Karpas-422 (cell line): ENCODE data around the gene COMMD1. TPM values are rescaled to one million over a fixed set of nuclear protein-coding genes. Genes with fewer than 3 reads are reported as not detected.

Source experiments
- DNase-seq: peaks from one replicate; pipeline ENCODE4 v3.0.0-alpha.2; 2015
- H2AFZ ChIP-seq: fragments of 200-600 bp; sonication (generic); 2 replicates; pipeline ENCODE4 v1.6.1; 2014; ENCODE audit warnings: antibody characterized with exemption, low read length, mixed read lengths
- H3K27ac ChIP-seq: fragments of 200-600 bp; sonication (generic); 2 replicates; pipeline ENCODE4 v1.5.1; 2014; ENCODE audit warnings: mild to moderate bottlenecking, low read length, moderate library complexity
- H3K27me3 ChIP-seq: fragments of 200-600 bp; sonication (generic); 2 replicates; pipeline ENCODE4 v1.6.1; 2014; ENCODE audit warnings: low read length, mixed read lengths
- H3K36me3 ChIP-seq: fragments of 200-600 bp; sonication (generic); 2 replicates; pipeline ENCODE4 v1.6.1; 2014; ENCODE audit warnings: low read length, mixed read lengths; ENCODE audit not compliant: insufficient read depth
- H3K4me1 ChIP-seq: fragments of 200-600 bp; sonication (generic); 2 replicates; pipeline ENCODE4 v1.6.1; 2014; ENCODE audit warnings: mild to moderate bottlenecking, low read length, mixed read lengths
- H3K4me2 ChIP-seq: fragments of 200-600 bp; sonication (generic); 2 replicates; pipeline ENCODE4 v1.6.1; 2014; ENCODE audit warnings: low read length, low read depth, mild to moderate bottlenecking; ENCODE audit not compliant: poor library complexity, severe bottlenecking
- H3K4me3 ChIP-seq: fragments of 200-600 bp; sonication (generic); 2 replicates; pipeline ENCODE4 v1.5.1; 2014; ENCODE audit warnings: mild to moderate bottlenecking, antibody characterized with exemption, low read length, mixed read lengths
- H3K79me2 ChIP-seq: fragments of 200-600 bp; sonication (generic); 2 replicates; pipeline ENCODE4 v1.6.1; 2014; ENCODE audit warnings: mild to moderate bottlenecking, low read length, mixed read lengths
- H3K9ac ChIP-seq: fragments of 200-600 bp; sonication (generic); 2 replicates; pipeline ENCODE4 v1.6.0; 2014; ENCODE audit warnings: low read length
- H3K9me2 ChIP-seq: fragments of 200-600 bp; sonication (generic), shearing (Covaris generic); replicated peaks from 2 replicates; pipeline ENCODE4 v1.6.0; 2014; ENCODE audit warnings: mild to moderate bottlenecking, low read length, moderate library complexity; ENCODE audit not compliant: insufficient read depth
- H3K9me3 ChIP-seq: fragments of 300-700, 200-600 bp; sonication (generic); 2 replicates; pipeline ENCODE4 v1.6.1; 2014; ENCODE audit warnings: low read length, mixed read lengths
- H4K20me1 ChIP-seq: fragments of 200-600 bp; sonication (generic); 2 replicates; pipeline ENCODE4 v1.6.1; 2014; ENCODE audit warnings: mild to moderate bottlenecking, antibody characterized with exemption, low read length, low read depth; ENCODE audit not compliant: insufficient read depth
- total RNA-seq: library from RNA; depleted of rRNA; stranded (reverse); fragments of >200 nt; shearing (Covaris generic); gene quantifications from 2 replicates; pipeline ENCODE4 v1.2.3, GENCODE V29; 2014; ENCODE audit warnings: low replicate concordance

COMMD1 gene
- total RNA-seq, 1 experiment from 2014 or later = 33.3 TPM

GRCh38 chr2:62046141-62046540 is 140.7 kb downstream of the COMMD1 start:
- no peaks in the 10 kb centered on the region; the same call in 1 of the 2 replicates for H3K27me3 ChIP-seq
- no peaks in the 10 kb centered on the region for H3K4me1 ChIP-seq
- no peaks in the 10 kb centered on the region for H3K79me2 ChIP-seq
- H4K20me1 ChIP-seq = no peaks in the 10 kb centered on the region
- H3K9me2 ChIP-seq = no peaks in the 10 kb centered on the region
- peaks cover 3% of the 10 kb centered on the region; the same call in 1 of the 2 replicates for H3K36me3 ChIP-seq
- no peak for DNase-seq
- no peak overlapping the region for H3K9ac ChIP-seq
- no peak overlapping the region for H3K4me2 ChIP-seq
- no peak overlapping the region for H3K4me3 ChIP-seq
- no peak overlapping the region for H2AFZ ChIP-seq
- H3K27ac ChIP-seq = no peak overlapping the region
- H3K9me3 ChIP-seq = peaks cover 14% of the 10 kb centered on the region

- Histone ChIP-seq H4K20me1 (no peaks in the 10 kb centered on the region), H3K9me3 (no peaks in the 10 kb centered on the region), H3K27me3 (no peaks in the 10 kb centered on the region), H3K9ac (no peak overlapping the region), H2AFZ (no peak overlapping the region), H3K4me2 (no peak overlapping the region), H3K9me2 (no peaks in the 10 kb centered on the region), H3K4me1 (peaks cover 8% of the 10 kb centered on the region), H3K27ac (no peak overlapping the region), H3K36me3 (no peaks in the 10 kb centered on the region), H3K79me2 (no peaks in the 10 kb centered on the region), H3K4me3 (no peak overlapping the region)
- DNase-seq = no peak
These were observed 145.1 kb downstream of the COMMD1 start for GRCh38 chr2:62050456-62051045.

- no peak for DNase-seq
- no peaks in the 10 kb centered on the region for H3K36me3 ChIP-seq
- no peaks in the 10 kb centered on the region for H3K9me3 ChIP-seq
- H3K27me3 ChIP-seq = no peaks in the 10 kb centered on the region
- H3K9me2 ChIP-seq = no peaks in the 10 kb centered on the region
- no peaks in the 10 kb centered on the region for H3K79me2 ChIP-seq
- no peak overlapping the region for H3K27ac ChIP-seq
- H4K20me1 ChIP-seq = peaks cover 6% of the 10 kb centered on the region; the same call in 1 of the 2 replicates
- H2AFZ ChIP-seq = no peak overlapping the region
- no peak overlapping the region for H3K4me3 ChIP-seq
- H3K4me2 ChIP-seq = no peak overlapping the region
- H3K4me1 ChIP-seq = peaks cover 8% of the 10 kb centered on the region
- H3K9ac ChIP-seq = no peak overlapping the region
These were observed 148.7 kb downstream of the COMMD1 start for GRCh38 chr2:62054029-62054791.

GRCh38 chr2:62054916-62055450 is 149.5 kb downstream of the COMMD1 start:
- H2AFZ ChIP-seq = no peak overlapping the region
- H3K4me2 ChIP-seq = no peak overlapping the region
- no peak overlapping the region for H3K4me3 ChIP-seq
- no peak overlapping the region for H3K27ac ChIP-seq
- no peaks in the 10 kb centered on the region for H3K9me3 ChIP-seq
- no peaks in the 10 kb centered on the region for H3K36me3 ChIP-seq
- no peak overlapping the region for H3K9ac ChIP-seq
- peaks cover 6% of the 10 kb centered on the region; the same call in 1 of the 2 replicates for H4K20me1 ChIP-seq
- H3K9me2 ChIP-seq = no peaks in the 10 kb centered on the region
- peaks cover 8% of the 10 kb centered on the region for H3K4me1 ChIP-seq
- DNase-seq = no peak
- no peaks in the 10 kb centered on the region for H3K27me3 ChIP-seq
- H3K79me2 ChIP-seq = no peaks in the 10 kb centered on the region

- Histone ChIP-seq H3K4me3 (no peak overlapping the region), H3K4me2 (no peak overlapping the region), H2AFZ (no peak overlapping the region), H4K20me1 (peaks cover 6% of the 10 kb centered on the region; the same call in 1 of the 2 replicates), H3K27me3 (no peaks in the 10 kb centered on the region), H3K9ac (no peak overlapping the region), H3K4me1 (peaks cover 8% of the 10 kb centered on the region), H3K27ac (no peak overlapping the region), H3K9me3 (no peaks in the 10 kb centered on the region), H3K79me2 (no peaks in the 10 kb centered on the region), H3K36me3 (no peaks in the 10 kb centered on the region), H3K9me2 (no peaks in the 10 kb centered on the region)
- DNase-seq = no peak
These were observed 150.4 kb downstream of the COMMD1 start for GRCh38 chr2:62055724-62056336.

- Histone ChIP-seq H4K20me1 (peaks cover 6% of the 10 kb centered on the region; the same call in 1 of the 2 replicates), H3K27ac (no peak overlapping the region), H3K9ac (no peak overlapping the region), H3K36me3 (no peaks in the 10 kb centered on the region), H3K9me3 (no peaks in the 10 kb centered on the region), H3K4me1 (peaks cover 8% of the 10 kb centered on the region), H3K79me2 (no peaks in the 10 kb centered on the region), H3K27me3 (no peaks in the 10 kb centered on the region), H3K9me2 (no peaks in the 10 kb centered on the region), H3K4me2 (no peak overlapping the region), H2AFZ (no peak overlapping the region), H3K4me3 (no peak overlapping the region)
- no peak for DNase-seq
These were observed 150.9 kb downstream of the COMMD1 start for GRCh38 chr2:62056341-62056740.

- H3K27ac ChIP-seq = no peak overlapping the region
- no peak overlapping the region for H2AFZ ChIP-seq
- H3K9me3 ChIP-seq = no peaks in the 10 kb centered on the region
- 0 out of 2 replicates have a peak, but pooled peaks cover 4% of the 10 kb centered on the region for H4K20me1 ChIP-seq
- H3K27me3 ChIP-seq = no peaks in the 10 kb centered on the region
- H3K9ac ChIP-seq = no peak overlapping the region
- H3K4me3 ChIP-seq = no peak overlapping the region
- H3K4me1 ChIP-seq = no peaks in the 10 kb centered on the region
- no peaks in the 10 kb centered on the region for H3K36me3 ChIP-seq
- no peaks in the 10 kb centered on the region for H3K9me2 ChIP-seq
- no peaks in the 10 kb centered on the region for H3K79me2 ChIP-seq
- no peak for DNase-seq
- H3K4me2 ChIP-seq = no peak overlapping the region
These were observed 159.8 kb downstream of the COMMD1 start for GRCh38 chr2:62065243-62065642.

- Histone ChIP-seq H3K4me2 (no peak overlapping the region), H3K9ac (no peak overlapping the region), H4K20me1 (0 out of 2 replicates have a peak, but pooled peaks cover 7% of the 10 kb centered on the region), H3K27me3 (no peaks in the 10 kb centered on the region), H3K9me3 (no peaks in the 10 kb centered on the region), H3K4me1 (no peaks in the 10 kb centered on the region), H3K79me2 (no peaks in the 10 kb centered on the region), H3K9me2 (no peaks in the 10 kb centered on the region), H3K36me3 (no peaks in the 10 kb centered on the region), H3K4me3 (no peak overlapping the region), H3K27ac (no peak overlapping the region), H2AFZ (no peak overlapping the region)
- no peak for DNase-seq
These were observed 165.7 kb downstream of the COMMD1 start for GRCh38 chr2:62071126-62071598.
